ENCODE data around the gene CCDC9B.

CCDC9B gene

DNA sequence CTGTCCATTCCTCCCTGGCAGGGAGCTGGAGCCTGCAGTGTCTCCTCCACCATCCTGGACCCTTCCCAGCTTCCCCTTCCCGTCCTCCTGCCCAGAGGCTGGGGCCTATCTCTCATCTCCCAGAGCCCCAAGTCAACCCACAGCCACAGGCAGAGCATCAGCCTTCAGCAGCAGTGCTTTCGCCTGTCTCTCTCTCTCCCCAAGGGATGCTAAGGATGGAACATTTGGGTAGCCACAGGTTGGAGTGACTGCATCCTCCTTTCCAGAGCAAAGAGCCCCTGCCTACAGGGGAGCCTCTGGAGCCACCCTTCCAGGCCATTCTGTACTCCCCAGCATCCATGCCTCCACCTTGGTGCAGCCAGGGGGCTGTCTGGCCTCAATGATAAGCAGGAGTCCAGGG, 37.2 kb downstream of the CCDC9B start:
- TF ChIP-seq, protein P1, sequence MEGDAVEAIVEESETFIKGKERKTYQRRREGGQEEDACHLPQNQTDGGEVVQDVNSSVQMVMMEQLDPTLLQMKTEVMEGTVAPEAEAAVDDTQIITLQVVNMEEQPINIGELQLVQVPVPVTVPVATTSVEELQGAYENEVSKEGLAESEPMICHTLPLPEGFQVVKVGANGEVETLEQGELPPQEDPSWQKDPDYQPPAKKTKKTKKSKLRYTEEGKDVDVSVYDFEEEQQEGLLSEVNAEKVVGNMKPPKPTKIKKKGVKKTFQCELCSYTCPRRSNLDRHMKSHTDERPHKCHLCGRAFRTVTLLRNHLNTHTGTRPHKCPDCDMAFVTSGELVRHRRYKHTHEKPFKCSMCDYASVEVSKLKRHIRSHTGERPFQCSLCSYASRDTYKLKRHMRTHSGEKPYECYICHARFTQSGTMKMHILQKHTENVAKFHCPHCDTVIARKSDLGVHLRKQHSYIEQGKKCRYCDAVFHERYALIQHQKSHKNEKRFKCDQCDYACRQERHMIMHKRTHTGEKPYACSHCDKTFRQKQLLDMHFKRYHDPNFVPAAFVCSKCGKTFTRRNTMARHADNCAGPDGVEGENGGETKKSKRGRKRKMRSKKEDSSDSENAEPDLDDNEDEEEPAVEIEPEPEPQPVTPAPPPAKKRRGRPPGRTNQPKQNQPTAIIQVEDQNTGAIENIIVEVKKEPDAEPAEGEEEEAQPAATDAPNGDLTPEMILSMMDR (IDR thresholded peaks at IDR 0.05; ENCODE audit: control insufficient read depth, insufficient read depth, low read depth, low read length, missing control alignments), result no peak
- no peak for DNase-seq (ENCODE audit: low read depth)
- no peak overlapping the region for H3K4me3 ChIP-seq (ENCODE audit: control insufficient read depth, low read depth, low read length)

DNA sequence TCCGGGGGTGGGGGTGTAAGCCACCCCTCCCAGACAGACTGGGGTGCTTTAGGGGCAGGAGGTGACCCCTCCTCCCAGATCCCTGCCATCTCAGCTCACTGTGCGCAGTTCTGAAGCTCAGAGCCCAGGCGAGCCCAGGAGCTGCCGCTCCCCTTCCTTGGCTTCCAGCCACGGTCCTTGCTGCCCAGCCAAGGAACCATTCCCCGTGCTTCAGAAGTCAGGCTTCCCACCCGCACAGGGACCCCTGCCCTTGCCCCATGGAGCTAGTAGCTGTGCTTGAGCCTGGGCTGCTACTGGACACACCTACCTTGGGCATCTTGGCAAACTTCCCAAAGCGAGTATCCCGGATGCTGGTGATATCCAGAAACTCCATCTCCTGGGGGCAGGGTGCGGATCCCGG, 37.8 kb downstream of the CCDC9B start:
- TF ChIP-seq, protein P1 (IDR thresholded peaks at IDR 0.05; ENCODE audit: control insufficient read depth, insufficient read depth, low read depth, low read length, missing control alignments), result no peak
- no peak for DNase-seq (ENCODE audit: low read depth)
- no peak overlapping the region for H3K4me3 ChIP-seq (ENCODE audit: control insufficient read depth, low read depth, low read length)

DNA sequence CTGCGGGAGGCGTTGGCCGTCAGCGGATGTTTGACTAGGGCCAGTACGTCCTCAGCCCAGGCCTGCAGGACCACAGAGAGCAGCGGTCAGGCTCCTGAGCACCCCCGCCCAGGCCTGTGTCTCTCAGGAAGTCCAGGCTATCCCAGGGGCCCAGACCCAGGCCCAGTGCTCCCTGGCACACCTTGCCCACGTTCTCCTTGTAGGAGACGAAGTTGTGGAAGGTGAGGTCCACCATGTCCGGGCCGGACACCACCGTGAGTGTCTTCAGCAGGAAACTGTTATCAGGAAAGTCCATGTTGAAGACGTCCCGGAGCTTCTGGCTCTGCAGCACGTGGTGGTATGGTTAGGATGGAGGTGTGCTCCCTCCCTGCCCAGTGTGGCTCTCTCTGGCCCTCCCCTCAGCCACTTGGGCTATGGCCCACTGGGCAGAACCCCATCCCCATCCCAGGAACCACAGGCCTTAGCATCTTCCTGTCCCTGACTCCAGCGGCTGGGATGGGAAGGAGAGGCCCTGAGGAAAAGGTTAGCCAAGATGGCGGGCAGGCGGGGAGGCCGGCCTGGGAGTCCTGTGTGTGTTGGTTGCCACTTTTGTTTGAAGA, 38.4 kb downstream of the CCDC9B start:
- TF ChIP-seq, protein P1 (IDR thresholded peaks at IDR 0.05; ENCODE audit: control insufficient read depth, insufficient read depth, low read depth, low read length, missing control alignments), result no peak
- no peak for DNase-seq (ENCODE audit: low read depth)
- no peak overlapping the region for H3K4me3 ChIP-seq (ENCODE audit: control insufficient read depth, low read depth, low read length)

DNA sequence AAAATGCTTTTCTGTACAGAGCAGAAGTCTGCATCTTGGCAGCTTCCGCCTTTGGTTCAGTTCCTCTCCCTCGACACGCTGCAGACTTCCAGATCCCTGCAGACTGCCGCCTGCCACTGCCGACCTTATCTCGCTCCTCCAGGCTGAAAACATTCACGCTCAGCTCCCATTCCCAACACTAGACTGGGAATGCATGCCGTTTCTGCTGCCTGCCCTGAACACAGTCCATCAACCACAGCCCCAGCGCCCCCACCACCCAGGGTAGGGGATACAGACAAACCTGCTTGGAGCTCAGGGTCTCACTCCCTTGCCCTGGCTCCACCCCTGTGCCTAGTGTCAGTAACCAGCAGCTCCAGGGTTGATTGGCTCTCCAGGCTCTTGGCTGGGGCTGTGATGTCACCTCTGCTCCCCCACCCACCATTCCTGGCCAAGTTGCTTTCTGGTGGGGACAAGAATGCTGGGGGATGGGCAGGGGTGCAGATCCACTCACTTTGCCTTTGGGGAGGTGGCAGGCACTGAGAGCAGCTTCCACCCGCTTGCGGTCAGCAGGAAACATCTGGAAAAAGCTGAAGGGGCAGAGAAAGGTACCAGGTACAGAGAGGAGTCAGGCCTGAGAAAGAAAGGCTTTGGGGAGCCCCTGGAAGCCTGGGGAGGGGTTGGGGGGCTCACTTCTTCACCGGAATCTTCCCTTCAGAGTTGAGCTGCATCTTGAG, 39.1 kb downstream of the CCDC9B start:
- H3K4me3 ChIP-seq (ENCODE audit: control insufficient read depth, low read depth, low read length), result no peak overlapping the region
- DNase-seq (ENCODE audit: low read depth), result no peak
- TF ChIP-seq, protein P1 (IDR thresholded peaks at IDR 0.05; ENCODE audit: control insufficient read depth, insufficient read depth, low read depth, low read length, missing control alignments), result no peak

DNA sequence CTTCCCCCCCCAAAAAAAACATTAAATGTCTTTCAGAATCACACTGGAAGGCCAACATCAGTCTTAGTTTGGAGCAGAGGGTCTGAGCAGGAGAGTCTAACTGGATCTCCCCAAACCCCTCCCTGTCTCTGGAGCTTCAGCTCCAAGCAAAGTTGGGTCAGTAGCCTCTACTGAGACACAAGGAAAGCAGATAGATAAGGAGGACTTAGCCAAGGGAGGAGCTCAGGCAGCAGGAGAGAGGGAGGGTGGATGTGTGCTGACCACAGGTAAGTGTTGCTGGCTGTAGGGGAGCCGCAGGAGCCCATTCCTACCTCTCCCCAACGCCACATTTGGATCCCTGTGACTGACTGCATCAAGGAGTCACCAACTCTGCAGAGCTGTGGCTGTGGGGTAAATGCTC, 40.0 kb downstream of the CCDC9B start:
- no peak for DNase-seq (ENCODE audit: low read depth)
- no peak overlapping the region for H3K4me3 ChIP-seq (ENCODE audit: control insufficient read depth, low read depth, low read length)
- TF ChIP-seq, protein P1 (IDR thresholded peaks at IDR 0.05; ENCODE audit: control insufficient read depth, insufficient read depth, low read depth, low read length, missing control alignments), result no peak

DNA sequence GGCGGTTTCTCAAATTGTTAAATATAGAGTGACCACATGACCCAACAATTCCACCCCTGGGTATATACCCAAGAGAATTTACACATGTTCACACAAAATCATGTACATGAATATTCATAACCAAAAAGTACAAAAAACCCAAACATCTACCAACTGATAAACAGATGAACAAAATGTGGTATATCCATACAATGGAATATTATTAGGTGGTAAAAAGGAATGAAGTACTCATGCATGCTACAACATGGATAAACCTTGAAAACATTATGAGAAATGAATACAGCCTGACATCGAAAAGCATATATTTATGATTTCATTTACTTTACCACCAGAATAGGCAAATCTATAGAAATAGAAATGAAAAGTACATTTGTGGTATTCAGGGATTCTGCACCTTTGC, 40.4 kb downstream of the CCDC9B start:
- H3K4me3 ChIP-seq (ENCODE audit: control insufficient read depth, low read depth, low read length), result no peak overlapping the region
- TF ChIP-seq, protein P1 (IDR thresholded peaks at IDR 0.05; ENCODE audit: control insufficient read depth, insufficient read depth, low read depth, low read length, missing control alignments), result no peak
- DNase-seq (ENCODE audit: low read depth), result no peak

Measured in AG09309 (cell line).